Duodenal mucosa (tissue), 2 donors: ENCODE results near the gene MAML3.

ENCODE experiments used
- H3K27ac ChIP-seq: one replicate; pipeline ENCODE4 v1.7.0; 2013; ENCODE audit warnings: low read depth, low read length
- H3K27me3 ChIP-seq, 2 donors: one replicate each; pipeline ENCODE4 v1.7.0; 2013; ENCODE audit warnings: low read length in 2 of 2, control low read depth in 1 of 2; ENCODE audit not compliant: insufficient read depth in 2 of 2, control insufficient read depth in 1 of 2
- H3K36me3 ChIP-seq, 2 donors: one replicate each; pipeline ENCODE4 v1.7.0; 2013; ENCODE audit warnings: low read length in 2 of 2, control low read depth in 1 of 2; ENCODE audit not compliant: insufficient read depth in 2 of 2, control insufficient read depth in 1 of 2
- H3K4me1 ChIP-seq, 2 donors: one replicate each; pipeline ENCODE4 v1.7.0; 2013; ENCODE audit warnings: low read length in 2 of 2, control low read depth in 1 of 2; ENCODE audit not compliant: insufficient read depth in 2 of 2, control insufficient read depth in 1 of 2
- H3K4me3 ChIP-seq, 2 donors: one replicate each; pipeline ENCODE4 v1.7.0; 2013; ENCODE audit warnings: low read length in 2 of 2, low read depth in 1 of 2
- H3K9ac ChIP-seq, 2 donors: one replicate each; pipeline ENCODE4 v1.7.0; 2013; ENCODE audit warnings: low read length in 2 of 2, low read depth in 1 of 2
- H3K9me3 ChIP-seq, 2 donors: one replicate each; pipeline ENCODE4 v1.7.0; 2013; ENCODE audit warnings: low read length in 2 of 2, control low read depth in 1 of 2; ENCODE audit not compliant: control insufficient read depth in 1 of 2

Gene MAML3

DNA sequence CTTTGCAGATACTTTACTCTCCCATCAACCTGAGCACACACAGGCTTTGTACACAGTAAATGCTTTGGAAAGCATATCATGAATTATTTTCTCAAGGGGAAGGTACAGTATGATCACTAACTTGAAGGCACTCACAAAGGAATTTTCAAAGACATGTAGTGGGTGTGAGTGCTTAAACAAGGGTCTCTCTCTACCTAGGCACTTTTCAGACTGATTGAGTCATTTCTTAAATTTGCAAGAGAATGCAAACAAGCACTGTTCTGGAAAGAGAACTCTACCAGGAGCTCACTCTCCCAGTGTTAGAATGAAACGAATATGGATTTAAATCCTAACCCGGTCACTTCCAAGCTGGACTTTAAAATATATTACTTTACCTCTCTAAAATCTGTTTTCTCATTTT lies 85.7 kb downstream of the MAML3 start:
- Histone ChIP-seq H3K36me3 (no peaks in the 10 kb centered on the region), H3K9ac (no peak overlapping the region), H3K9me3 (no peaks in the 10 kb centered on the region), H3K4me3 (no peak overlapping the region), H3K27me3 (no peaks in the 10 kb centered on the region), H3K4me1 (peaks cover 16 to 28% of the 10 kb centered on the region in 2 donors), H3K27ac (no peak overlapping the region)

DNA sequence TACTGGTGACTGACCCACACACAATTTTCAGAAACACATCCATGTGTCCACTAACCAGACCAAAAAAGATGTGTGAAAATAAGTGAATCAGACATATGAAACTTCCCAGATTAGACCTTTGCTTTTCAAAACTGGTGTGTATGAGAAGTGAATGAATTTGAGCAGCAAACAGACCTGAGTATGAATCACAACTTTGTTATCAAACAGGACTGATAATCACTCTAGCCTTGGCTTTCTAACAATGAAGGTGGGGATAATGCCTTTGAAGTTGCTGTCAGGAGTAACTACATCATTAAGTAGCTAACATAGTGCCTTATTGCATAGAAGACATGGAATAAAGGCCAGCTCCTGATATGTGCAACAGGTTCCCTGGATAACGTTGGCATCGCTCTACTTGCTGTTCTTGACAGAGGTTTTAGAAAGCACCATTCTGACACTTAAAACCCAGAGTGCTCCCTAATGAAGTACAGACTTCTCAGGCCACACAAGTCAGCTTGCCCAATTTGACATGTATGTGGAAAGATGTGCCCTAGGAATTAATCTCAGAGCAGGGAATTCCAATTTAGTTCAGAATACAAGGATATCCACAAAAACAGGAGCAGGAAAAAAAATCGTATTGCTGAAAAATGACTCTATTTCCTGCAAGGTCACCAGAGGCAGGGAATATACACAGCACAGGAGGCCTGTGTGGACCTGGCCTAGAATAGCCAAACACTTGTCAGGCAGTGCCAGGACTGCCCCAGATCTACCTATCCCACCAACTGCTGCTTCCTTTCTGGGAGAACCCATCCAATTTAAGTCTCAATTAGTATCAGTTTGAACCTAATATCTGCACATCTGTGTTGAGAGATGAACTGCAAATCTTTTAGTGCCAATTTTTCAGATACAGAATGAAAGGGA lies 87.7 kb downstream of the MAML3 start:
- Histone ChIP-seq H3K27ac (no peak overlapping the region), H3K4me3 (no peak overlapping the region)

GRCh38 chr4:140065393-140065792 lies 88.6 kb downstream of the MAML3 start:
- no peak overlapping the region for H3K27ac ChIP-seq
- H3K4me1 ChIP-seq: peaks cover 13 to 26% of the 10 kb centered on the region in 2 donors
- no peak overlapping the region for H3K4me3 ChIP-seq
- no peak overlapping the region for H3K9ac ChIP-seq
- H3K36me3 ChIP-seq: no peaks in the 10 kb centered on the region
- no peaks in the 10 kb centered on the region for H3K9me3 ChIP-seq
- H3K27me3 ChIP-seq: no peaks in the 10 kb centered on the region

More for the DNA sequence above, 87.7 kb downstream of the MAML3 start:
- Histone ChIP-seq H3K9ac (no peak overlapping the region), H3K36me3 (no peaks in the 10 kb centered on the region), H3K27me3 (no peaks in the 10 kb centered on the region), H3K4me1 (peaks cover 14 to 27% of the 10 kb centered on the region in 2 donors), H3K9me3 (no peaks in the 10 kb centered on the region)

GRCh38 chr4:140061659-140062289 lies 92.2 kb downstream of the MAML3 start:
- peaks cover 13 to 29% of the 10 kb centered on the region in 2 donors for H3K4me1 ChIP-seq
- no peaks in the 10 kb centered on the region for H3K36me3 ChIP-seq
- no peak overlapping the region for H3K27ac ChIP-seq
- H3K9me3 ChIP-seq: no peaks in the 10 kb centered on the region
- no peaks in the 10 kb centered on the region for H3K27me3 ChIP-seq
- no peak overlapping the region for H3K9ac ChIP-seq
- H3K4me3 ChIP-seq: peak overlapping the region in 1 of 2 donors; percentile 8

DNA sequence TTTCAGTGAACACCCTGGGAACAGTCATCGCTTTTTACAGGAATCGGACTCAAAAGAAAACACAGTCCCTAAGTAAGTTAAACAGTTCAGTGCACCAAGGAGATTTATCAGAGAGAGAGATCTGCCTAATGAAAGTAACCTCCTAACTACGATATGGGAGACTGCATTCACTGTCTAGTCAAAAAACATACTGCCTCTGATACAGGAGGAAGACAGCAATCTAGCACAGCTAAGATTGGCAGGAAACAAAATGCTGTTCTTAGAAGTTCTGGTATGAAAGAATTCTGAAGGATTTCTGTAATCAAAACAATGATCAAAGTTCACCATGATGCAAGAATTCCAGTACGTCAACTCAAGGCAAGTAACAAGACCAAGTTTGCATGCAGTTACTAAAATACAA lies 92.8 kb downstream of the MAML3 start:
- no peaks in the 10 kb centered on the region for H3K27me3 ChIP-seq

GRCh38 chr4:140059159-140059558 lies 94.8 kb downstream of the MAML3 start:
- H3K4me1 ChIP-seq: peaks cover 6 to 14% of the 10 kb centered on the region in 2 donors
- no peaks in the 10 kb centered on the region for H3K9me3 ChIP-seq
- no peak overlapping the region for H3K27ac ChIP-seq
- no peaks in the 10 kb centered on the region for H3K27me3 ChIP-seq
- H3K4me3 ChIP-seq: no peak overlapping the region
- H3K36me3 ChIP-seq: no peaks in the 10 kb centered on the region
- no peak overlapping the region for H3K9ac ChIP-seq

More for the DNA sequence above, 92.8 kb downstream of the MAML3 start:
- Histone ChIP-seq H3K9ac (no peak overlapping the region), H3K9me3 (no peaks in the 10 kb centered on the region), H3K4me1 (peaks cover 7 to 24% of the 10 kb centered on the region in 2 donors), H3K36me3 (no peaks in the 10 kb centered on the region), H3K27ac (no peak overlapping the region), H3K4me3 (peak overlapping the region in 1 of 2 donors; percentile 8)

- Histone ChIP-seq H3K4me3 (no peak overlapping the region), H3K27ac (no peak overlapping the region), H3K27me3 (no peaks in the 10 kb centered on the region), H3K36me3 (no peaks in the 10 kb centered on the region), H3K9me3 (no peaks in the 10 kb centered on the region), H3K4me1 (peaks cover 6 to 14% of the 10 kb centered on the region in 2 donors), H3K9ac (no peak overlapping the region)
Measured at GRCh38 chr4:140057701-140058100, 96.3 kb downstream of the MAML3 start.

GRCh38 chr4:140056015-140056414 lies 98.0 kb downstream of the MAML3 start:
- Histone ChIP-seq H3K9ac (no peak overlapping the region), H3K27ac (no peak overlapping the region), H3K4me3 (no peak overlapping the region), H3K4me1 (peaks cover 3 to 8% of the 10 kb centered on the region in 2 donors), H3K36me3 (no peaks in the 10 kb centered on the region), H3K27me3 (no peaks in the 10 kb centered on the region), H3K9me3 (no peaks in the 10 kb centered on the region)

DNA sequence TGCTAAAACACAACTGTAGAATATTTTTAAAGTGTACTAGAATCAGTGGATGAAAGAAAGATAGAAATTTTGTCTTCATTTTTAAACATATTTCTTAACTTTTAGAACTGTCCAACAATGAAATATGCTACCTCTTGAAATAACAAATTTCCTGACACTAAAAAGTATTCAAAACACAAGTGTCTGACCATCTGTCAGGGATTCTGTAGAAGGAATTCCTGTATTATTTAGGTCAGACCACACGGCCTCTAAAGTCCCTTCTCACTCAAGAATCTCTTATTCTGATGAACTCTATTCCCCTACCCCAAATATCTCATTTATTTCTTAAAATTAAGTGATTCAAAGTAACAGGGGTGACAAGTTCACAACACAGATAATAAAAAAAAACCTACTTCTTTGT lies 99.1 kb downstream of the MAML3 start:
- H3K36me3 ChIP-seq: no peaks in the 10 kb centered on the region
- H3K27me3 ChIP-seq: no peaks in the 10 kb centered on the region
- H3K9ac ChIP-seq: no peak overlapping the region
- H3K9me3 ChIP-seq: no peaks in the 10 kb centered on the region
- peaks cover 3 to 14% of the 10 kb centered on the region in 2 donors for H3K4me1 ChIP-seq
- no peak overlapping the region for H3K4me3 ChIP-seq
- H3K27ac ChIP-seq: no peak overlapping the region

DNA sequence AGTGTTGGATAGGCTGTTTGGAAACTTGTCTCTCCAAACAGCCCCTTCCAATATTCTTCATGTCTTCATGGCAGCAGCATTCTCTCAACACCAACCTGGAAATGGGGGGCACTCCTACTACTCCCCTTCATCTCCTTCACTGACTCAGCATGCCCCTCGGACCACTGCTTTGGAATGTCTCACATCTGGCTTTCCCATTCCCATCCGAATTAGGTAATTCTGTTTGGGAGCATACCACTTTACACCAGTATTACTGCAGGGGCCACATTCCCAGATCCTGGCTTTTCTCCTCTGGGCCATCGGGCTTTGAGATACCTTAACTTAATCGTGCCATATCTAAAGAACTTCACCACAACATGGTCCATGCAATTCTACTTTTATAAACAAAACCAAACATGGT lies 100.8 kb downstream of the MAML3 start:
- no peak overlapping the region for H3K4me3 ChIP-seq
- no peak overlapping the region for H3K27ac ChIP-seq
- no peak overlapping the region for H3K9ac ChIP-seq
- peaks cover 18 to 24% of the 10 kb centered on the region in 2 donors for H3K4me1 ChIP-seq
- no peaks in the 10 kb centered on the region for H3K27me3 ChIP-seq
- no peaks in the 10 kb centered on the region for H3K9me3 ChIP-seq
- H3K36me3 ChIP-seq: no peaks in the 10 kb centered on the region
